Vagina (tissue), 2 donors: ENCODE data around the gene TMEM151B.

Experiments
- POLR2A ChIP-seq, 2 donors: fragments of 450-650 bp; IDR thresholded peaks; one replicate each; pipeline ENCODE4 v1.6.1; 2017; ENCODE audit warnings: antibody characterized with exemption in 2 of 2, mild to moderate bottlenecking in 2 of 2, moderate library complexity in 2 of 2
- TF ChIP-seq, protein P1 (sequence below), 3 experiments: fragments of 450-650 bp in 2 of 3; fragments of 200-600 bp in 1 of 3; sonication (generic) in 1 of 3; IDR thresholded peaks; one replicate each; pipeline ENCODE4 v1.5.1; 2017 to 2019; ENCODE audit warnings: antibody characterized with exemption in 3 of 3, mild to moderate bottlenecking in 2 of 3, moderate library complexity in 2 of 3

DNA sequence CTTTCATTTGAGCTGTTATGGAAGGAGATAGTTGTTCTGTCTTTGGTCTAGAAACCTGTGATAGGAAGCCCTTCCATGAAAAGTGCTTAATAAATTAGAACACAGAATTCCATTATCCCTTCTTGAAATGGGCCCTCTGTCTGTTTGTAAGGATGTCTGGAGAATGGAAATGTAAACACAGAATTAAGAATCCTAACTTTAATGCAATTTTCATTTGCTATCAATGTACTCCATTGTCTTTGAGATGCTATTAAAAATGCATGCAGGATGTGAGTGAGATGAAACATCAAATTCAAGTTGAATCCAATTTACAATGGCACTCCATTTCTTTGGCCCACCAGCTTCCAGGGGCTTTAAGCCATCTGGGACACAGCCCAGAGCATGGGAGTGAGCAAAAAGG lies 56.8 kb downstream of the TMEM151B start:
- TF ChIP-seq POLR2A (IDR thresholded peaks at IDR 0.05) = no peak
- TF ChIP-seq, protein P1, sequence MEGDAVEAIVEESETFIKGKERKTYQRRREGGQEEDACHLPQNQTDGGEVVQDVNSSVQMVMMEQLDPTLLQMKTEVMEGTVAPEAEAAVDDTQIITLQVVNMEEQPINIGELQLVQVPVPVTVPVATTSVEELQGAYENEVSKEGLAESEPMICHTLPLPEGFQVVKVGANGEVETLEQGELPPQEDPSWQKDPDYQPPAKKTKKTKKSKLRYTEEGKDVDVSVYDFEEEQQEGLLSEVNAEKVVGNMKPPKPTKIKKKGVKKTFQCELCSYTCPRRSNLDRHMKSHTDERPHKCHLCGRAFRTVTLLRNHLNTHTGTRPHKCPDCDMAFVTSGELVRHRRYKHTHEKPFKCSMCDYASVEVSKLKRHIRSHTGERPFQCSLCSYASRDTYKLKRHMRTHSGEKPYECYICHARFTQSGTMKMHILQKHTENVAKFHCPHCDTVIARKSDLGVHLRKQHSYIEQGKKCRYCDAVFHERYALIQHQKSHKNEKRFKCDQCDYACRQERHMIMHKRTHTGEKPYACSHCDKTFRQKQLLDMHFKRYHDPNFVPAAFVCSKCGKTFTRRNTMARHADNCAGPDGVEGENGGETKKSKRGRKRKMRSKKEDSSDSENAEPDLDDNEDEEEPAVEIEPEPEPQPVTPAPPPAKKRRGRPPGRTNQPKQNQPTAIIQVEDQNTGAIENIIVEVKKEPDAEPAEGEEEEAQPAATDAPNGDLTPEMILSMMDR (IDR thresholded peaks at IDR 0.05) = no peak
